ENCODE results near the gene CENPE. TPM values are rescaled to one million over a fixed set of nuclear protein-coding genes. Genes with fewer than 3 reads are reported as not detected.

CENPE gene
- total RNA-seq, 2 donors from 2014 or later, result 0.26 to 0.33 TPM

DNA sequence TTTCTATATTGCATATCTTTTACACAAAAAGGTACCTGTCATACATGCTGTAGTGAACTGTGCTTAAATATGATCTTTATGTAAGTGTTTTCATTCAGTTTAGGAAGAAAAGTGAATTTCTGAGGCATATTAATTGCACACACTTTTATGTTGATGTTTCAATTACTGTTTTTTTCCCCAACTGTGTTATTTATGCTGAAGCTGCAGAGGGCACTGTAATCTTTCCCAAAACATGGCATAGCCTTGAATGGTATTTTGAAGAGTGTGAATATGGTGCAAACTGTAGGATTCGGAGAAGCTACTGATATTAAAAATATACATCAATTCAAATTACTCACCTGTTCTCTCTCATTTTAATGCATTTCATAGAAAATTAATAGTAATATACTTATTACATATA lies 6.0 kb upstream of the CENPE start:
- Histone ChIP-seq H3K36me3 (replicated peaks in 1 of 2; ENCODE audit: insufficient read depth in 1 of 2, low read depth in 2 of 2) (no peaks in the 10 kb centered on the region), H3K4me3 (no peak overlapping the region), H3K4me1 (peaks cover under 1% of the 10 kb centered on the region), H3K9me3 (no peaks in the 10 kb centered on the region), H3K27me3 (peaks cover 0 to 9% of the 10 kb centered on the region in 2 donors), H3K27ac (no peak overlapping the region)
- DNase-seq (no peak), ATAC-seq (no peak)
- 25 to 31% methylated on average over 1 of the region's 1 CpG for WGBS, 2 donors
- intact Hi-C loops (cut with DNase I), result no loop called here
- TF ChIP-seq CTCF (IDR thresholded peaks at IDR 0.05) (peak in 4 of 7 experiments; percentile 20 to 45 (median 32)), POLR2A (IDR thresholded peaks at IDR 0.05) (no peak)

GRCh38 chr4:103201724-103202123 lies 3.6 kb upstream of the CENPE start:
- ATAC-seq (no peak), DNase-seq (no peak)
- intact Hi-C loops (cut with DNase I), result no loop called here
- Histone ChIP-seq H3K4me1 (peaks cover 13% of the 10 kb centered on the region), H3K27ac (no peak overlapping the region), H3K36me3 (replicated peaks in 1 of 2; ENCODE audit: insufficient read depth in 1 of 2, low read depth in 2 of 2) (no peaks in the 10 kb centered on the region), H3K27me3 (peaks cover 0 to 9% of the 10 kb centered on the region in 2 donors), H3K4me3 (no peak overlapping the region), H3K9me3 (no peaks in the 10 kb centered on the region)
- 9% methylated on average over 2 of the region's 2 CpGs for WGBS, 2 donors
- no peak for TF ChIP-seq CTCF (IDR thresholded peaks at IDR 0.05)
- no peak for TF ChIP-seq POLR2A (IDR thresholded peaks at IDR 0.05)

- Histone ChIP-seq H3K4me3 (no peak overlapping the region), H3K36me3 (replicated peaks in 1 of 2; ENCODE audit: insufficient read depth in 1 of 2, low read depth in 2 of 2) (no peaks in the 10 kb centered on the region), H3K9me3 (no peaks in the 10 kb centered on the region), H3K4me1 (peaks cover 13% of the 10 kb centered on the region), H3K27ac (no peak overlapping the region), H3K27me3 (peaks cover 0 to 9% of the 10 kb centered on the region in 2 donors)
- ATAC-seq (no peak), DNase-seq (no peak)
- TF ChIP-seq CTCF (IDR thresholded peaks at IDR 0.05), result no peak
- no peak for TF ChIP-seq POLR2A (IDR thresholded peaks at IDR 0.05)
- intact Hi-C loops (cut with DNase I), result no loop called here
- 70 to 71% methylated on average over 2 of the region's 2 CpGs for WGBS, 2 donors
Measured at GRCh38 chr4:103201253-103201652, 3.1 kb upstream of the CENPE start.

DNA sequence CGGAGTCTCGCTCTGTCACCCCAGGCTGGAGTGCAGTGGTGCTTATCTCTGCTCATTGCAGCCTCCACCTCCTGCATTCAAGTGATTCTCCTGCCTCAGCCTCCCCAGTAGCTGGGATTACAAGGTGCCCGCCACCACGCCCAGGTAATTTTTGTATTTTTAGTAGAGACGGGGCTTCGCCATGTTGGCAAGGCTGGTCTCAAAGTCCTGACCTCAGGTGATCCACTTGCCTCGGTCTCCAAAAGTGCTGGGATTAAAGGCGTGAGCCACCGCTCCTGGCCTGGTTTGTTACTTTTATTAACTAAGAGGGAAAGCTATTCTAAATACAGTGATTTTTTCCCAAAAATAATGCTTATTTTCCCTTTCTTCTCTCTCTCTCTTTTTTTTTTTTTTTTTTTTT lies 866 bp upstream of the CENPE start:
- Histone ChIP-seq H3K27me3 (peaks cover 0 to 9% of the 10 kb centered on the region in 2 donors), H3K9me3 (no peaks in the 10 kb centered on the region), H3K4me1 (peaks cover 13% of the 10 kb centered on the region), H3K4me3 (no peak overlapping the region), H3K27ac (peak overlapping the region in 1 of 4 donors; percentile 22), H3K36me3 (replicated peaks in 1 of 2; ENCODE audit: insufficient read depth in 1 of 2, low read depth in 2 of 2) (no peaks in the 10 kb centered on the region)
- ATAC-seq (no peak), DNase-seq (no peak)
- 71 to 74% methylated on average over 9 of the region's 9 CpGs for WGBS, 2 donors
- TF ChIP-seq CTCF (IDR thresholded peaks at IDR 0.05) (no peak), POLR2A (IDR thresholded peaks at IDR 0.05) (no peak)
- intact Hi-C loops (cut with DNase I), result no loop called here

DNA sequence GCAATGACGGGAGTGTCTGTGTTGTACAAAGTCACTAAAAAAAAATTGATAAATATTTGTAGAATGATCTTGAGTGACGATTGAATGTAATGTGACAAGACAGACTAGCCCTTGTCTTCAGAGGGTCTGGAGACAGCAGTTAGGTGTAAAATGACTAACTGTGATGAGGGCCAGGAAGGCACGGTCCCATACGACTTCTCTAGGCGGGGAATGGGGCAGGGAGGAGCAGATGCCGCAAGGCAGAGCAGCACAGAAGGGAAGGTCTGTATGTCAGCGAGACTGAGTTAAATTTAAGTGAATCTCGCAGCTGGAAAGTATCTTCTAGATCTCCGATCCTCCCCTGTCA lies 405 bp downstream of the CENPE start:
- ATAC-seq (peak; percentile 23), DNase-seq (no peak)
- H3K36me3 ChIP-seq (replicated peaks in 1 of 2; ENCODE audit: insufficient read depth in 1 of 2, low read depth in 2 of 2), result no peaks in the 10 kb centered on the region
- intact Hi-C loops (cut with DNase I), result no loop called here
- H3K9me3 ChIP-seq, result no peaks in the 10 kb centered on the region
- WGBS, 2 donors, result 1% methylated on average over 9 of the region's 9 CpGs
- peak overlapping the region; percentile 51 to 67 for H3K4me3 ChIP-seq
- H3K27ac ChIP-seq, result peak overlapping the region in 1 of 4 donors; percentile 61
- peaks cover 13% of the 10 kb centered on the region for H3K4me1 ChIP-seq
- peaks cover 0 to 9% of the 10 kb centered on the region in 2 donors for H3K27me3 ChIP-seq
- TF ChIP-seq POLR2A (IDR thresholded peaks at IDR 0.05) (no peak), CTCF (IDR thresholded peaks at IDR 0.05) (no peak)

Measured in body of pancreas (tissue), 4 donors.